ENCODE results near the gene PPP1R3C. TPM values are rescaled to one million over a fixed set of nuclear protein-coding genes. Genes with fewer than 3 reads are reported as not detected.
A peak's percentile ranks its signal among the peaks of the same experiment; 100 is the strongest.

PPP1R3C gene
- total RNA-seq (166 TPM), polyA plus RNA-seq (ENCODE audit: insufficient read depth in 1 of 8, insufficient read length in 8 of 8, low replicate concordance in 1 of 8) (100 to 1,000 TPM in 5 of 8 donors, 10 to 100 TPM in 3; 78.2 to 131 (median 115) TPM)
- long read RNA-seq, donor 1, transcript PPP1R3C-201 (2 exons, 2,524 nt) = major isoform, 26 of 44 reads
- long read RNA-seq, donor 1, partial matches to known transcripts = 18 of 44 reads
- long read RNA-seq, donor 1, other reads (novel, unspliced or antisense) = 0 of 44 reads
- long read RNA-seq, donor 2, transcript PPP1R3C-201 (2 exons, 2,524 nt) = major isoform, 9 of 9 reads
- long read RNA-seq, donor 2, partial matches to known transcripts = 0 of 9 reads
- long read RNA-seq, donor 2, other reads (novel, unspliced or antisense) = 0 of 9 reads
- long read RNA-seq, donor 3, transcript PPP1R3C-201 (2 exons, 2,524 nt) = major isoform, 58 of 74 reads
- long read RNA-seq, donor 3, partial matches to known transcripts = 16 of 74 reads
- long read RNA-seq, donor 3, other reads (novel, unspliced or antisense) = 0 of 74 reads
- long read RNA-seq, donor 4, transcript PPP1R3C-201 (2 exons, 2,524 nt) = major isoform, 21 of 38 reads
- long read RNA-seq, donor 4, partial matches to known transcripts = 17 of 38 reads
- long read RNA-seq, donor 4, other reads (novel, unspliced or antisense) = 0 of 38 reads
- long read RNA-seq, donor 5, transcript PPP1R3C-201 (2 exons, 2,524 nt) = major isoform, 73 of 73 reads
- long read RNA-seq, donor 5, partial matches to known transcripts = 0 of 73 reads
- long read RNA-seq, donor 5, other reads (novel, unspliced or antisense) = 0 of 73 reads
- long read RNA-seq, donor 6, transcript PPP1R3C-201 (2 exons, 2,524 nt) = major isoform, 68 of 68 reads
- long read RNA-seq, donor 6, partial matches to known transcripts = 0 of 68 reads
- long read RNA-seq, donor 6, other reads (novel, unspliced or antisense) = 0 of 68 reads
- long read RNA-seq, donor 7, transcript PPP1R3C-201 (2 exons, 2,524 nt) = major isoform, 38 of 38 reads
- long read RNA-seq, donor 7, partial matches to known transcripts = 0 of 38 reads
- long read RNA-seq, donor 7, other reads (novel, unspliced or antisense) = 0 of 38 reads
- long read RNA-seq, donor 8, transcript PPP1R3C-201 (2 exons, 2,524 nt) = major isoform, 40 of 40 reads
- long read RNA-seq, donor 8, partial matches to known transcripts = 0 of 40 reads
- long read RNA-seq, donor 8, other reads (novel, unspliced or antisense) = 0 of 40 reads
- long read RNA-seq, donor 9, transcript PPP1R3C-201 (2 exons, 2,524 nt) = major isoform, 40 of 40 reads
- long read RNA-seq, donor 9, partial matches to known transcripts = 0 of 40 reads
- long read RNA-seq, donor 9, other reads (novel, unspliced or antisense) = 0 of 40 reads
- long read RNA-seq, donor 10, transcript PPP1R3C-201 (2 exons, 2,524 nt) = major isoform, 53 of 53 reads
- long read RNA-seq, donor 10, partial matches to known transcripts = 0 of 53 reads
- long read RNA-seq, donor 10, other reads (novel, unspliced or antisense) = 0 of 53 reads
- long read RNA-seq, donor 11, transcript PPP1R3C-201 (2 exons, 2,524 nt) = major isoform, 59 of 59 reads
- long read RNA-seq, donor 11, partial matches to known transcripts = 0 of 59 reads
- long read RNA-seq, donor 11, other reads (novel, unspliced or antisense) = 0 of 59 reads

- Histone ChIP-seq H3K4me3 (ENCODE audit: low read length) (peak within 1 kb of the TSS; percentile 64), H3K27ac (ENCODE audit: low read length) (peak within 1 kb of the TSS; percentile 88), H3K36me3 (ENCODE audit: control insufficient read depth, insufficient read depth, low read length) (peaks cover 22% of the 10 kb centered on the region), H3K27me3 (ENCODE audit: control insufficient read depth, insufficient read depth, low read length) (peaks cover 10% of the 10 kb centered on the region), H3K4me1 (ENCODE audit: control insufficient read depth, insufficient read depth, low read length) (peaks cover 10% of the 10 kb centered on the region), H3K9me3 (replicated peaks; ENCODE audit: control insufficient read depth, low read depth, low read length) (no peaks in the 10 kb centered on the region)
- DNase-seq = peak; percentile 94
- 1% methylated on average over 51 of the region's 61 CpGs for WGBS (ENCODE audit: insufficient coverage)
Measured at GRCh38 chr10:91632671-91633550, at the start of gene PPP1R3C. Gene PPP1R3C (minus strand): TSS chr10:91633071. CDS start chr10:91632969, 102 bp downstream.

GRCh38 chr10:91681361-91682276, 48.7 kb upstream of the PPP1R3C start:
- H3K27me3 ChIP-seq (ENCODE audit: control insufficient read depth, insufficient read depth, low read length) = no peaks in the 10 kb centered on the region
- H3K27ac ChIP-seq (ENCODE audit: low read length) = no peak overlapping the region
- H3K4me3 ChIP-seq (ENCODE audit: low read length) = no peak overlapping the region
- WGBS (ENCODE audit: insufficient coverage) = 71% methylated on average over 6 of the region's 12 CpGs
- H3K9me3 ChIP-seq (replicated peaks; ENCODE audit: control insufficient read depth, low read depth, low read length) = no peaks in the 10 kb centered on the region
- no peak for DNase-seq
- no peaks in the 10 kb centered on the region for H3K36me3 ChIP-seq (ENCODE audit: control insufficient read depth, insufficient read depth, low read length)
- H3K4me1 ChIP-seq (ENCODE audit: control insufficient read depth, insufficient read depth, low read length) = no peaks in the 10 kb centered on the region

GRCh38 chr10:91680487-91680886, 47.6 kb upstream of the PPP1R3C start:
- WGBS (ENCODE audit: insufficient coverage) = 100% methylated on average over 1 of the region's 3 CpGs
- H3K27me3 ChIP-seq (ENCODE audit: control insufficient read depth, insufficient read depth, low read length) = no peaks in the 10 kb centered on the region
- no peaks in the 10 kb centered on the region for H3K4me1 ChIP-seq (ENCODE audit: control insufficient read depth, insufficient read depth, low read length)
- H3K36me3 ChIP-seq (ENCODE audit: control insufficient read depth, insufficient read depth, low read length) = no peaks in the 10 kb centered on the region
- H3K27ac ChIP-seq (ENCODE audit: low read length) = no peak overlapping the region
- no peak overlapping the region for H3K4me3 ChIP-seq (ENCODE audit: low read length)
- no peak for DNase-seq
- no peaks in the 10 kb centered on the region for H3K9me3 ChIP-seq (replicated peaks; ENCODE audit: control insufficient read depth, low read depth, low read length)

- WGBS (ENCODE audit: insufficient coverage) = 86% methylated on average over 3 of the region's 3 CpGs
- Histone ChIP-seq H3K27me3 (ENCODE audit: control insufficient read depth, insufficient read depth, low read length) (no peaks in the 10 kb centered on the region), H3K4me3 (ENCODE audit: low read length) (no peak overlapping the region), H3K9me3 (replicated peaks; ENCODE audit: control insufficient read depth, low read depth, low read length) (no peaks in the 10 kb centered on the region), H3K4me1 (ENCODE audit: control insufficient read depth, insufficient read depth, low read length) (no peaks in the 10 kb centered on the region), H3K36me3 (ENCODE audit: control insufficient read depth, insufficient read depth, low read length) (no peaks in the 10 kb centered on the region), H3K27ac (ENCODE audit: low read length) (no peak overlapping the region)
- DNase-seq = no peak
Measured at GRCh38 chr10:91679296-91679695, 46.4 kb upstream of the PPP1R3C start.

GRCh38 chr10:91677911-91678310, 45.0 kb upstream of the PPP1R3C start:
- no peaks in the 10 kb centered on the region for H3K9me3 ChIP-seq (replicated peaks; ENCODE audit: control insufficient read depth, low read depth, low read length)
- H3K4me3 ChIP-seq (ENCODE audit: low read length) = no peak overlapping the region
- DNase-seq = no peak
- H3K4me1 ChIP-seq (ENCODE audit: control insufficient read depth, insufficient read depth, low read length) = no peaks in the 10 kb centered on the region
- no peaks in the 10 kb centered on the region for H3K27me3 ChIP-seq (ENCODE audit: control insufficient read depth, insufficient read depth, low read length)
- no peak overlapping the region for H3K27ac ChIP-seq (ENCODE audit: low read length)
- H3K36me3 ChIP-seq (ENCODE audit: control insufficient read depth, insufficient read depth, low read length) = no peaks in the 10 kb centered on the region
- 80% methylated on average over 2 of the region's 2 CpGs for WGBS (ENCODE audit: insufficient coverage)

- peak; percentile 44 for DNase-seq
- Histone ChIP-seq H3K36me3 (ENCODE audit: control insufficient read depth, insufficient read depth, low read length) (no peaks in the 10 kb centered on the region), H3K27me3 (ENCODE audit: control insufficient read depth, insufficient read depth, low read length) (no peaks in the 10 kb centered on the region), H3K27ac (ENCODE audit: low read length) (no peak overlapping the region), H3K4me3 (ENCODE audit: low read length) (no peak overlapping the region), H3K4me1 (ENCODE audit: control insufficient read depth, insufficient read depth, low read length) (peaks cover 4% of the 10 kb centered on the region), H3K9me3 (replicated peaks; ENCODE audit: control insufficient read depth, low read depth, low read length) (no peaks in the 10 kb centered on the region)
- WGBS (ENCODE audit: insufficient coverage) = 22% methylated on average over 3 of the region's 5 CpGs
Measured at GRCh38 chr10:91672021-91672608, 39.2 kb upstream of the PPP1R3C start.

GRCh38 chr10:91668913-91669312, 36.0 kb upstream of the PPP1R3C start:
- no peak for DNase-seq
- H3K36me3 ChIP-seq (ENCODE audit: control insufficient read depth, insufficient read depth, low read length) = no peaks in the 10 kb centered on the region
- H3K4me1 ChIP-seq (ENCODE audit: control insufficient read depth, insufficient read depth, low read length) = peaks cover 4% of the 10 kb centered on the region
- H3K27me3 ChIP-seq (ENCODE audit: control insufficient read depth, insufficient read depth, low read length) = no peaks in the 10 kb centered on the region
- no peak overlapping the region for H3K4me3 ChIP-seq (ENCODE audit: low read length)
- H3K27ac ChIP-seq (ENCODE audit: low read length) = no peak overlapping the region
- no CpG with 5 or more reads among the region's 3 CpGs for WGBS (ENCODE audit: insufficient coverage)
- no peaks in the 10 kb centered on the region for H3K9me3 ChIP-seq (replicated peaks; ENCODE audit: control insufficient read depth, low read depth, low read length)

GRCh38 chr10:91665842-91666241, 33.0 kb upstream of the PPP1R3C start:
- Histone ChIP-seq H3K4me1 (ENCODE audit: control insufficient read depth, insufficient read depth, low read length) (no peaks in the 10 kb centered on the region), H3K27me3 (ENCODE audit: control insufficient read depth, insufficient read depth, low read length) (no peaks in the 10 kb centered on the region), H3K9me3 (replicated peaks; ENCODE audit: control insufficient read depth, low read depth, low read length) (no peaks in the 10 kb centered on the region), H3K36me3 (ENCODE audit: control insufficient read depth, insufficient read depth, low read length) (no peaks in the 10 kb centered on the region), H3K4me3 (ENCODE audit: low read length) (no peak overlapping the region), H3K27ac (ENCODE audit: low read length) (no peak overlapping the region)
- no peak for DNase-seq
